Right atrium auricular region (tissue), 2 donors: ENCODE data around the gene AMN. TPM values are rescaled to one million over a fixed set of nuclear protein-coding genes. Genes with fewer than 3 reads are reported as not detected.

Experiments
- DNase-seq: peaks from one replicate; pipeline ENCODE4 v3.0.0-alpha.2; 2019; ENCODE audit warnings: low spot score
- H3K27ac ChIP-seq, 2 donors: fragments of 200-600 bp; sonication (generic); 1 replicate in 1 of 2; 2 replicates in 1 of 2; pipeline ENCODE4 v1.5.1; 2016 to 2019
- H3K27me3 ChIP-seq, 2 donors: fragments of 200-600 bp; sonication (generic); one replicate each; pipeline versions ENCODE4 v1.5.1 to v1.6.0; 2017 to 2019
- H3K36me3 ChIP-seq: fragments of 200-600 bp; sonication (generic); one replicate; pipeline ENCODE4 v1.5.1; 2016
- H3K4me1 ChIP-seq, 2 donors: fragments of 200-600 bp; sonication (generic); one replicate each; pipeline versions ENCODE4 v1.5.1 to v1.6.0; 2017 to 2019
- H3K4me3 ChIP-seq, 2 donors: fragments of 200-600 bp; sonication (generic); 1 replicate in 1 of 2; 2 replicates in 1 of 2; pipeline ENCODE4 v1.5.1; 2017 to 2019; ENCODE audit warnings: mild to moderate bottlenecking in 1 of 2, moderate library complexity in 1 of 2
- H3K9me3 ChIP-seq, 2 donors: fragments of 200-600 bp; sonication (generic); one replicate each; pipeline ENCODE4 v1.5.1; 2019
- total RNA-seq, 2 donors: library from RNA; depleted of rRNA; stranded (reverse); fragments of >200 nt; gene quantifications; one replicate each; pipeline ENCODE4 v1.1.0, GENCODE V29; 2016
- TF ChIP-seq, protein P1 (sequence below), 2 donors: fragments of 200-600 bp; sonication (generic); IDR thresholded peaks; one replicate each; pipeline ENCODE4 v1.5.1; 2019; ENCODE audit warnings: antibody characterized with exemption in 2 of 2

AMN gene
- total RNA-seq, 2 donors from 2014 or later = 0.71 TPM; not detected in 1

DNA sequence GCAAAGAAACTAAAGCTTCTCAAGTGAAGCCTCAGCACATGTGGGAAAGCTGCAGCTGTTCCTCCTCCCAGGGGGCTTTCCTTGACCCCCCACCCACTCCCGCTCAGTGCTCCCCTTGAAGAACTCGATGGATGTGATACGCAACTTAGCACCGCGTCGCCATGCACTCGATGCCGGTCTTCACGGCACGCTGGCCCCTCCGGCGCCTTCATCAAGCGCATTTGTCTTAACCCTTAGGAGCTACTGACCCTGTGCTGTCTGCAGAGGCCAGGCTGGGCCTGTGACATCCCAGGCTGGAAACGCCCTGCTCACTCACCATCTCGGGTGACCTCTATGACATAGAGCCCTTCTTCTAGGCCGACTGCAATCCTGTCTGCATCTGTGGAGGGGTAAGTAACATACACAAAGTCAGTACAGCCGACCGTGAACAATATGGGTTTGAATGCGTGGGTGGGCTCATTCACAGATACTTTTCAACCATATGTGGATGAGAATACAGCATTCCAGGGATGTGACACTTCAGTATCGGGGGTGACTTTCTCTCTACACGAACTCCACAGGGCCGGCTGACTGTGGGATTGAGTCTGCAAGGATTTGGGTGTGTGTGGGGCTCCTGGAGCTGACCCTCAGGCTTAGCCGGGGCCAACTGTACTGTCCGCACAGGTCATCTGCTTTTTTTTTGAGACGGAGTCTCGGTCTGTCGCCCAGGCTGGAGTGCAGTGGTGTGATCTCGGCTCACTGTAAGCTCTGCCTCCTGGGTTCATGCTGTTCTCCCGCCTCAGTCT is 23.1 kb downstream of the AMN start:
- Histone ChIP-seq H3K27me3 (no peaks in the 10 kb centered on the region), H3K36me3 (peaks cover 91% of the 10 kb centered on the region), H3K4me3 (no peak overlapping the region), H3K9me3 (no peaks in the 10 kb centered on the region), H3K4me1 (peaks cover 0 to 31% of the 10 kb centered on the region in 2 donors), H3K27ac (no peak overlapping the region)
- no peak for DNase-seq
- TF ChIP-seq, protein P1, sequence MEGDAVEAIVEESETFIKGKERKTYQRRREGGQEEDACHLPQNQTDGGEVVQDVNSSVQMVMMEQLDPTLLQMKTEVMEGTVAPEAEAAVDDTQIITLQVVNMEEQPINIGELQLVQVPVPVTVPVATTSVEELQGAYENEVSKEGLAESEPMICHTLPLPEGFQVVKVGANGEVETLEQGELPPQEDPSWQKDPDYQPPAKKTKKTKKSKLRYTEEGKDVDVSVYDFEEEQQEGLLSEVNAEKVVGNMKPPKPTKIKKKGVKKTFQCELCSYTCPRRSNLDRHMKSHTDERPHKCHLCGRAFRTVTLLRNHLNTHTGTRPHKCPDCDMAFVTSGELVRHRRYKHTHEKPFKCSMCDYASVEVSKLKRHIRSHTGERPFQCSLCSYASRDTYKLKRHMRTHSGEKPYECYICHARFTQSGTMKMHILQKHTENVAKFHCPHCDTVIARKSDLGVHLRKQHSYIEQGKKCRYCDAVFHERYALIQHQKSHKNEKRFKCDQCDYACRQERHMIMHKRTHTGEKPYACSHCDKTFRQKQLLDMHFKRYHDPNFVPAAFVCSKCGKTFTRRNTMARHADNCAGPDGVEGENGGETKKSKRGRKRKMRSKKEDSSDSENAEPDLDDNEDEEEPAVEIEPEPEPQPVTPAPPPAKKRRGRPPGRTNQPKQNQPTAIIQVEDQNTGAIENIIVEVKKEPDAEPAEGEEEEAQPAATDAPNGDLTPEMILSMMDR (IDR thresholded peaks at IDR 0.05) = no peak

DNA sequence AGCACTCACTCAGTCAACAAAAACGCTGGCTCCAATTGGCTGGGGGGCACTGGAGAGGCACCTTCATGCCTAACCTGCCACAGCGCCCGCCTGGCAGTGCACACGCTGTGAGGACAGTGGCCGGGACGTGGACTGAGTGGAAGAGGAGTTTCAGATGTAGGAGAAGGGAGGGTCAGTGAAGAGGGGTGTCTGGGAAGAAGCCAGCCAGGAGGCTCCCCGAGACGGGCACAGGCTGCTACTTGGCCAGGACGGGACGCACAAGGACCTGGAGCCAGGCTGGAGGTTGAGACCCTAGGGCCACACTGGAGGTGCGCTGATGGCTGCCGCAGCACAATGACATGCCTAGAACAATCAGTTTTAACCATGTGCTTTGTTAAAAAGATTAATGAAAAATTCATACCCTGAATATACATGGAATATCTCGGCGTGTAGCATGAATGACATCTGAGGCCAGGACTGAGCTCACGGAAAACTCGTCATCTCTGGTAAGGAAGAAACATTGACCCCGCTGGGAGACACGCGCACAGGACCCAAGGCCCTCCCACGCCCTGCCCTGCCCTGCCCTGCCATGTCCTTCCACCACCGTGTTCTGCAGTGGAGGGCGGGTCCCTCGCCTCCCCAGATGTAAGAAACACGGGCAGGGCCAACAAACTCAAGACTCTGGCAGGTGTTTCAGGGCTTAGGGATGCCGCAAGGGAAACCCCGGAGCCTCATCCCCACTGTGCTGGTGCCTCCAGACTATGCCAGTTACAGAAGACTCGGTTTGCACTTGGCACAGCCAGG is 25.0 kb downstream of the AMN start:
- TF ChIP-seq, protein P1 (IDR thresholded peaks at IDR 0.05) = no peak
- no peak overlapping the region for H3K27ac ChIP-seq

DNA sequence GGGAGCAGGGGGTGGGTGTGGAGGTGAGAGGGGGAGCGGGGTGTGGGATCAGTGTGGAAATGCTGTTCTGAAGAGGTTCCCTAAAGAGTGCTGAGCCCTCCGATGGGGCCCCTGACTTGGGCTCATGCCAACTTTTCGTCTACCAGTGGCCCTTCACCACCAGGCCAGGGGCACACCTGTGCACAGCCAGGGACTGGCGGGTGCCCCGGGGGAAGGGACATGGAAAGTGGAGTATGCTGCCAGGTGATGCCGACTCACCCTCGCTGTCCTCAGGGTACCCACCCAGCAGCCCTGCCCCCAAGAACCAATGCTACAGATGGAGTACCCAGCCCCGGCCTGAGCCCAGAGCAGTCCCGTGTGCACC is 26.2 kb downstream of the AMN start:
- Histone ChIP-seq H3K4me3 (no peak overlapping the region), H3K27ac (no peak overlapping the region), H3K4me1 (peaks cover 0 to 19% of the 10 kb centered on the region in 2 donors), H3K36me3 (peaks cover 92% of the 10 kb centered on the region), H3K9me3 (no peaks in the 10 kb centered on the region), H3K27me3 (no peaks in the 10 kb centered on the region)
- no peak for DNase-seq
- TF ChIP-seq, protein P1 (IDR thresholded peaks at IDR 0.05) = no peak

More for the DNA sequence above, 25.0 kb downstream of the AMN start:
- H3K9me3 ChIP-seq = no peaks in the 10 kb centered on the region
- H3K4me3 ChIP-seq = no peak overlapping the region
- H3K27me3 ChIP-seq = no peaks in the 10 kb centered on the region
- peaks cover 92% of the 10 kb centered on the region for H3K36me3 ChIP-seq
- DNase-seq = no peak
- peaks cover 0 to 19% of the 10 kb centered on the region in 2 donors for H3K4me1 ChIP-seq

DNA sequence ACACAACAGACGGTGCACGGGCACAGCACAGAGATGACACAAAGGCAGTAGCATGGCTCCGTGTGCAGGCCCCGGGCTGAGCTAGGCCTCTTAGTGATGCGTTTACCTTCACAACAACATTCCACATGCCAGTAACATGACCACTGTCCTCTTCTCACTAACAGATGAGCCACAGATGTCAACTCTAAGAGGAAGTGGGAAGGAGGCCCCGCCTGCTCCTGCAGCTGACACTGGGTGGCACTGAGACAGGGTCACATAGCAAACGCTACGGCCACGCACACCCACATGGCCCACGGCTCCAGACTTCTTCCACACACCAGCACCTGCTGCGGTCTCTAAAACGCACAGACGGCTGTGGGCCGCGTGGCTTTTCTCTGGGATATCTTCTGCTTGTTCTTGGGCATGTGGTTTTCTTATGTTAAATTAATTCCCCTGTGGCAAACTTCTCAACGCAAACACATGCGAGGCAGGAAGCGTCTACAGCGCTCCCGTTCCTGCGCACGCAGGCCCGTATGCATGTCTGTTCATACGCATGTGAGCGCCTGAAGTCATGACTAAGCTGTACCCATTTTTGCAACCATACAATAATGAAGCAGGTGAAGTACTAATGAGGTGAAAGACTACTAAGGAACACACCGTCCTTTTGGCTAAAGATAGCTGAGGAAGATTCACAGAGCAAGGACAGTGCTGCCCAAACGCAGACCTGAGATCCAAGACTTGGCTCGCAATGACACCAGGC is 26.8 kb downstream of the AMN start:
- no peak for DNase-seq
- Histone ChIP-seq H3K4me3 (no peak overlapping the region), H3K4me1 (peaks cover 0 to 19% of the 10 kb centered on the region in 2 donors), H3K27ac (no peak overlapping the region), H3K27me3 (no peaks in the 10 kb centered on the region), H3K36me3 (peaks cover 92% of the 10 kb centered on the region), H3K9me3 (no peaks in the 10 kb centered on the region)
- TF ChIP-seq, protein P1 (IDR thresholded peaks at IDR 0.05) = no peak

DNA sequence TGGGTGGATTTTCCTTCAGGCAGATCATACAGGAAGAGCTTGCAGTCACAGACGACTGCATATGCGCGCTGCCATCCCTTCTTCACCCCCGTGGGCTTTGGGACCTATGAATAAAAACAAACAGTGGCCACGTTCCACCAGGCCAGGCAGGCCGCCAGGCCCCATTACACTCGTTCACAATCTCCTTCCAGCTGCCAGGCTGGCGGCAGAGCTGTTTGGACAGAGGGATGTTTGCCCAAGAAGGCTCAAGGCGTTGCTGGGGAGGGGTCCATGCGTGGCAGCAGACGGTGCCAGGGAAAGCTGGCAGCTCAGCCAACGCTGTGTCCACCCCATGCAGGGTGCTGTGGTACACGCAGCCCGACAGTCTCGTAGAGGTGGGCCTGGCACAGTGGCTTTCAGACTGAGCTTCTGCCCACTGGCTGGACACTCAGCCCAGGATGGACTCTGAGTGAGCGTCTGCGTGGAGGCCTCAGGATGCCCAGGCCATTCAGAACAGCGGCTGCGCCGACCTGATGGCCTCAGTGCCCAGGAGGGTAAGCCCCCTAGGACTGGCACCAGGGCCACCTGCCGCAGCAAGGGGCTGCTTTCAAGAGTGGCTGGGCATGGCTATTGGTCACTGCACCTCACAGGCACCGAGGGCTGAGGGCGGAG is 27.5 kb downstream of the AMN start:
- Histone ChIP-seq H3K36me3 (peaks cover 92% of the 10 kb centered on the region), H3K4me3 (no peak overlapping the region), H3K4me1 (peaks cover 0 to 19% of the 10 kb centered on the region in 2 donors), H3K9me3 (no peaks in the 10 kb centered on the region), H3K27me3 (no peaks in the 10 kb centered on the region), H3K27ac (peak overlapping the region in 1 of 2 donors; percentile 4)
- no peak for DNase-seq
- TF ChIP-seq, protein P1 (IDR thresholded peaks at IDR 0.05) = no peak
